GM12872 (cell line): ENCODE results near the gene TNFRSF21.

Experiments used
- TF ChIP-seq, protein P1 (sequence below): IDR thresholded peaks from 3 replicates; pipeline ENCODE4 v1.5.1; 2011; ENCODE audit warnings: low read depth, mild to moderate bottlenecking, low read length, moderate library complexity; ENCODE audit not compliant: insufficient read depth

TNFRSF21 gene

DNA sequence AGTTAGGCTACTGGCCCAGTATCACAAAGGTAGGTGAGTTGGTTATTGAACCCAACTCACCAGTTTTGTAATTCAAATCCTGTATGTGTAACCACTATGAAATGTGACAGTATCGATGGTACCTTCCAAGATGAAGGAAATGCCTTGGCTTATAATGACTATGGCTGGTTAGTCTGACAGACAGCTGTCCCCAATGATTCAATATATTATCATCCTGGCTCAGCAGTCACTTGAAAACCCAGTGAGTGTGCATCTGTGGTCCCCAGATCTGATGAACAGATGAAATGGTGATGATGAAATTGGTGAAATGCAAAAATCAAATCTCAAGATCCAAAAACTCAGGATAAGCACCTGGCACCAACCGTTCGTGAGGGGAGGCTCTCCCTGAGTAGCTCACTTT, 54.8 kb downstream of the TNFRSF21 start:
- TF ChIP-seq, protein P1, sequence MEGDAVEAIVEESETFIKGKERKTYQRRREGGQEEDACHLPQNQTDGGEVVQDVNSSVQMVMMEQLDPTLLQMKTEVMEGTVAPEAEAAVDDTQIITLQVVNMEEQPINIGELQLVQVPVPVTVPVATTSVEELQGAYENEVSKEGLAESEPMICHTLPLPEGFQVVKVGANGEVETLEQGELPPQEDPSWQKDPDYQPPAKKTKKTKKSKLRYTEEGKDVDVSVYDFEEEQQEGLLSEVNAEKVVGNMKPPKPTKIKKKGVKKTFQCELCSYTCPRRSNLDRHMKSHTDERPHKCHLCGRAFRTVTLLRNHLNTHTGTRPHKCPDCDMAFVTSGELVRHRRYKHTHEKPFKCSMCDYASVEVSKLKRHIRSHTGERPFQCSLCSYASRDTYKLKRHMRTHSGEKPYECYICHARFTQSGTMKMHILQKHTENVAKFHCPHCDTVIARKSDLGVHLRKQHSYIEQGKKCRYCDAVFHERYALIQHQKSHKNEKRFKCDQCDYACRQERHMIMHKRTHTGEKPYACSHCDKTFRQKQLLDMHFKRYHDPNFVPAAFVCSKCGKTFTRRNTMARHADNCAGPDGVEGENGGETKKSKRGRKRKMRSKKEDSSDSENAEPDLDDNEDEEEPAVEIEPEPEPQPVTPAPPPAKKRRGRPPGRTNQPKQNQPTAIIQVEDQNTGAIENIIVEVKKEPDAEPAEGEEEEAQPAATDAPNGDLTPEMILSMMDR, result no peak

DNA sequence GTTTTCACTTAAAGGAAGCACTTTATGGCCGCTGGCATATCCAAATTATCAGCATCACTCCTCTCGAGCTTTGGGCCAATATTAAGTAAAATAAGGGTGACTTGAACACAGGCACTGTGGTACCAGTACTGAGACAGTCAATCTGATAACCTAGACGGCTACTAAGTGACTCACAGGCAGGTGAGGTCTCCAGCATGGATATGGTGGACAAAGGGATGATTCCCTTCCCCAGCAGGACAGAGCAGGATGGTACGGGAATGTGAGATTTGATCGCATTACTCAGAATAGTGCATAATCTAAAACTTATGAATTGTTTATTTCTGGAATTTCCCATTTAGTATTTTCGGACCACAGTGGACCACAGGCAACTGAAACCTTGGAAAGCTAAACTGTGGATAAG, 55.7 kb downstream of the TNFRSF21 start:
- TF ChIP-seq, protein P1, result no peak

DNA sequence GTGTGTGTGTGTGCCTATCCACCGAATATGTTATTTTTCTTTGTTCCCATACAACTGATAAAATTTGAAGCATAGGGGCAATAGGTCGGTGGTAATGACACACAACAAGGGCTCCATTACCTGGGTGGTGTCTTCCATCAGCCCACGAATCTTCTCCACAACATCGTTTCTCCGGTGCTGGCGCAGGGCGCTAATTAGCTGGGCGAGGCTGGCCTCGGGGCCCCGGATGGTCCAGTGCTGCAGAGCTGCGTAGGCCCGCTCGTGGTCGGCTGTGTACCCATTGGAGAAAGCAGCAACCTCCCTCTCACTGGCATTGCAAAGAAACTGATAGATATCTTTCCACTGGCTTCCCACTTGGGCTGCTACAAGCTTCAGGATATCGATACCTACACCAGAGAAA, 56.6 kb downstream of the TNFRSF21 start:
- TF ChIP-seq, protein P1, result no peak

DNA sequence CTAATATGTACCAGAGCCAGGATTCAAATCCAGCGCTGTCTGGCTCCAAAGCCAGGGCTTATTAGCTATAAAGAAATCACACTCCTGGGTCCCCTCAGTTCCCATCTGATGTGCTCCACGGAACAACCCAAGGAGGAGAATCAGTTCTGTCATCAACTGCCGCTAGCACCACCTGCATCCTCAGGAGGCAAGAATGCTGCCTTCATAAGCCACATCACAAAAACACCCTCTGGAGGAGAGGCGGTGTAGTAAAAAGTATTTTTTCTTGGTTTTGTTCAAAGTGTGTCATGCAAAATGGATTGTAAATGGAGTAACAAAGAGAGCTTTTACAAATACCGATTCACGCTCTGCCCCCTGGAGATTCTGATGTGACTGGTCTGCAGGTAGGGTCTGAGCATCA, 57.1 kb downstream of the TNFRSF21 start:
- TF ChIP-seq, protein P1, result no peak

DNA sequence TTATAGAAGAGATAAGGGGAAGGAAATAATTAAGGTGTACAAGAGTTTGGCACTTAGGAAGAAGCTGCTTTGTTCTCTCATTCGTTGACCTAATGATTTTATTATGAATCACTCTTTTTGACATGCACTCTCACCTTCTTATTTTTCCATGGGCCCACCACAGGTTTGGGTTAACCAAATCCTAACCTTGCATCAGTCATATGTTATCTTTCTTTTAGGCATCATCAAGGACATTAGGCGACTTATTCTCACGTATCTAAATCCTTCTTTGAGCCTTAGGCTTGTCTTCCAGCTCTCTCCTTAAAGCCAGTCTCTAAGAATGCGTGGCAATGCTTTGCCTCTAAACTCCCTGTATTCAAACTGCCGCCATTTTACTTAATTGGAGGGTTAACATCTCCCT, 58.3 kb downstream of the TNFRSF21 start:
- TF ChIP-seq, protein P1, result no peak

DNA sequence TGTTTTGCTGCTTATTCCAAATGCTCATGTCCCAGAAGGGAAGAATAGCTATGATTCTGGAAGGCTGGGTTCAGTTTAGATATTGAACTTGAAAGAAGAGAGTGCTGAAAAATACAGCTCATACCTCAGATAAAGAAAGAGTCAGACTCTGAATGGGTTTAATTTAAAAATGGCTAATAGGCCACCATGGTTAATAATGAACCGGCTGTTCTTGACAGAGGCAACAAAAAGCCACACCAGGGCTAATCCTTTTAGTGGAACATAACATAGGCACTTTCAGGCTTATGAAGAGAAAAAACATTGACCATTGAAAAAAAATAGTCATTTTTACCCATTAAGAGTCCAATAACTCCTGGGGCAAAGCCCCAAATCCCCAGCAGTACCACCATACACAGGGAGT, 59.4 kb downstream of the TNFRSF21 start:
- TF ChIP-seq, protein P1, result no peak

DNA sequence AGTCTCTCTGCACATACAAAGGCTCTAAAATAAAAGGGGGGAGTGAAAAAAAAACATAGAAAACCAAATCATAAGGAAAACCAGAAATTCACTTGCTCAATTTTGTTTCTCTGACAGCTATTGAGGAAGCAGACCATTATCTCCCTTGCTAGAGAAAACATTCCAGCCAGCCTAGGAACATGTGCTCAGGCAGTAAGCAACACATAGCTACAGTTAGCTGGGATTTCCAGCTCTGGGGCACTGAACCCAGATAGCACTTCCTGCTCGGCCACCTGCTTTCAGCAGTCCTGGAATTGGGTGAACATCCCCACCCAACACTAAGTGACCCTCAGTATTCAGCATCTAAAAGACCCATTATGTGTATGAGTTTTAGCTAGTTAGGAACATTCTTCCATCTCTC, 61.3 kb downstream of the TNFRSF21 start:
- TF ChIP-seq, protein P1, result no peak
